Testis (tissue), 3 donors: ENCODE data around the gene EIF2AK3. TPM values are rescaled to one million over a fixed set of nuclear protein-coding genes. Genes with fewer than 3 reads are reported as not detected.

Source experiments
- polyA plus RNA-seq: library from polyadenylated mRNA; stranded (reverse); fragments of 350-450 nt; fragmentation: Illumina TruSeq; extraction: RNeasy Lipid Tissue Mini Kit (QIAGEN cat#74804); gene quantifications from one replicate; pipeline ENCODE4 v1.2.3, GENCODE V29; 2014; ENCODE audit warnings: low read depth, low replicate concordance; ENCODE audit not compliant: insufficient read depth
- total RNA-seq, 2 donors: library from RNA; depleted of rRNA; stranded (reverse); fragments of >200 nt; gene quantifications; one replicate each; pipeline ENCODE4 v1.2.3, GENCODE V29; 2016

The EIF2AK3 gene
- total and polyA plus RNA-seq, 3 donors from 2014 or later = 9.0 to 14.7 (median 9.8) TPM

Other genes with a start within 250 kb of the EIF2AK3 start
- 1 to 10 TPM; 2.3 to 3.2 TPM for gene FOXI3, start 174.8 kb downstream of the EIF2AK3 start, total RNA-seq
- gene FOXI3, start 174.8 kb downstream of the EIF2AK3 start, polyA plus RNA-seq = 0.84 TPM
- 10 to 100 TPM; 16.2 TPM for gene RPIA, start 64.2 kb upstream of the EIF2AK3 start, total RNA-seq
- 17.9 TPM for gene RPIA, start 64.2 kb upstream of the EIF2AK3 start, polyA plus RNA-seq